Medulla oblongata (tissue), 1 donor: ENCODE results near the gene PANK4.

ENCODE experiments used
- DNase-seq: peaks from one replicate; pipeline ENCODE4 v3.0.0-alpha.2; 2015; ENCODE audit errors: extremely low spot score

Gene PANK4

GRCh38 chr1:2528966-2529783 is 2.8 kb upstream of the PANK4 start:
- DNase-seq = no peak

DNA sequence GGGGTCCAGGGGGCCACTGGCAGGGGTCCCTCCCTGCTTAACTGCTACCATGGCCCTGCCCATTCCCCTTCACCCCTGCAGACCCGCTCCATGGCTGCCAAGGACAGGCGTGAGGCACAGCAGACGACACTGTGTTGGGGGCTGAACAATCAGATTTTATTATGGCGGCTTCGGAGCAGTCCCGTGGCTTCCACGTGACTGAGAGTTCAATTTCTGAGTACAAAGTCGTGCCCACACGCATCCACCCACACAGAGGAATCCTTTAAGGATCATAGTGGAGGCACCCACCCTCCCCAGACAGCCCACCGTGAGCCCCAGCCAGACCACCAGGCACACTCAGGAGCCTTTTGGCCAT is 2.2 kb upstream of the PANK4 start:
- no peak for DNase-seq

DNA sequence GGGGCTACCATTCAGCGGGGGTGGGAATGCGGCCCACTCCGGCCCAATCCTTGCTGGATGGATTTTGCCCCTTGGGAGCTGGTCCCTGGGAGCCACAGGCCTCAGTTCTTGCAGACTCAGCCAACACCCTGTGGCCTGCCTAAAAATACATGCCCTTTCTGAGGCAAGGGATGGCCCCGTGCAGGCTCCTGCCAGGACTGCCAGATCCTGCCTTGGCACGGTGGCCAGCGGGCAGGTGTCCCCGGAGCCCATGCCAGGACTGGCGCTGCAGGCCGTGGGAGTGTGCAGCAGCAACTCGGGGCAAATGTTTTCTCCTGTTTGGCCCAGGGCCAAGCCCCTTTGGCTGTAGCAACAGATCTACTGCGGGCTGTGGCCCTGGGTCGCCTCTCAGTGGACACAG is 1.6 kb upstream of the PANK4 start:
- DNase-seq = peak; percentile 46

- no peak for DNase-seq
Observed at GRCh38 chr1:2527556-2527860, 1.1 kb upstream of the PANK4 start.

DNA sequence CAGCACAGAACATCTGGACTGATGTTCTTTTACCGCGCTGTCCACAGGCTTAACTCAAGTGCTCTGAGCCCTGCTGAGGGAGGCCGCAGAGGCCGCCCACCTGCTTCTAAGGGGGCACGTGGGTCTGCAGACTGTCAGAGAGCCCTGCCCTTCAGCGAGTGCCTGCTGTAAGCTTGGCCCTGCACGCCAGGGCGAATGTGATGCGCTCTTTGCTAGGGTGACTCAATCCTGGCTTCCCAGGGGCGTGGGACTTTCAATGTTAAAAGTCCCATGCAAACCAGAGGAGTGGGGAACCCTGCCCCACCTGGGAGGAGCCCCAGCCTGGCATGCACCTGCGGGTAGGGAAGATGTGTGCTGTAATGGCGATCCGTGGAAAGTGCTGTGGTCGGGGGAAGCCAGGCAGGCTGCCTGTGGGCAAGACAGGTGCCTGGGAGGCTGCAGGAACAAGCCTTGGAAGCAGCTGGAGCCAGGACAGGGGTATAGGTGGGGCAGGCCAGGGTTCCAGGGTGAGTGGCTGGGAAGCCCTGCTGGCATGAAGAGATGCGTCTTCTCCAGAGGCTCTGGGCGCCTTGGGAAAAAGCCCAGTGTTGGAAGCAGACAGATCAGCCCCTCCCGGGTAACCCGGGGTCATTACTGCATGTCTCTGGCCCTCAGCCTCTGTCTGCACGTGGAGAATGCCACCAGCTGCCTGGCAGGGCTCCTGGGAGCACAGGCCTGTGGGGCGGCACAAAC is 594 bp upstream of the PANK4 start:
- DNase-seq = peak; percentile 62

DNA sequence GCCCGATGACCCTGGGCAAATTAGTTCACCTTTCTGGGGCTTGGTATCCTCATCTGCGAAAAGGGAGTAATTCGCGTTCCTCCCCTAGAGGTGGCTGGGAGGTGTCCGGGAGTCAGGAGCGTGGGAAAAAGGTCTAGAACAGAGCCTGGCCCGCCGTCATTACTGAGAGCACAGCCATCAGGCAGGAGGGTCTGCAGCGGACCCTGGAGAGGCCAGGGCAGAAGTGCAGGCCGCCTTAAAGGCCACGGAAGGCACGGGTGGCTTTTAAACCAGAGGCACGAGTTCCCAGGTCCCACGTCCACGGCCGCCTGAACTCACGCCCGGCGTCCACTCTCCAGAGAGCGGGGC is 850 bp downstream of the PANK4 start:
- no peak for DNase-seq

DNA sequence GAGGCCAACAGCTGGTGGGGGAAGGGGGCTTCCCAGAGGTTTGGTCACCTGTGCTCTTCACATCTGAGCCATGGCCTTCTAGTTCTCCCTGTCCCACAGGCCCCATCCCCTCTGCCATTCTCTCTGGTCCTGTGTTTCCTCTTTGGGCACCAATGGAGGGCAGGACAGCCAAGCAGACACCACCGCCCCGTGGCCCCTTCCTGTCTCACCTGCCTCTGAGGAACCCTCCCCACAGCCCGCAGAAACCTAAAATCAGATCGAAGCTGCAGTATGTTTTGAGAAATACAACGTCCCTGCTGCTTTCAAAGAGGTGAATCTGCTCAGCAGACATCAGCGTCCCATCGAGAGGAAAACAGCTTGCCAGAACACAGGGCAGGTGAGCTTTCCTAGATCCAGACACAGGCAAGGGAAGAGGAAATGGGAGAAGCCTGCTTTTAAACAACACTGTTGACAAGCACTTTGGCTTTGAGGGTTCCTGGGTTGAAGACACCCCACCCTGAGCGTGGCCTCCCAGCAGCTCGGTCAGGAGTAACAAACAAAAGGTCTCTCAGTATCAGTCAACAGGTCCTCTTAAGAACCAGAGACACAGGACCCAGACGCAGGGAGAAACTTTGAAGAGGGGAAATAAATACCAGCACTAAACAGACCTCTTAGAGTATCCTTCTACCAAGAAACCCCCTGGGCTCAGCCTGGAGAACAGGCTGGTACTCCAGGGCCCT is 2.3 kb downstream of the PANK4 start:
- no peak for DNase-seq

DNA sequence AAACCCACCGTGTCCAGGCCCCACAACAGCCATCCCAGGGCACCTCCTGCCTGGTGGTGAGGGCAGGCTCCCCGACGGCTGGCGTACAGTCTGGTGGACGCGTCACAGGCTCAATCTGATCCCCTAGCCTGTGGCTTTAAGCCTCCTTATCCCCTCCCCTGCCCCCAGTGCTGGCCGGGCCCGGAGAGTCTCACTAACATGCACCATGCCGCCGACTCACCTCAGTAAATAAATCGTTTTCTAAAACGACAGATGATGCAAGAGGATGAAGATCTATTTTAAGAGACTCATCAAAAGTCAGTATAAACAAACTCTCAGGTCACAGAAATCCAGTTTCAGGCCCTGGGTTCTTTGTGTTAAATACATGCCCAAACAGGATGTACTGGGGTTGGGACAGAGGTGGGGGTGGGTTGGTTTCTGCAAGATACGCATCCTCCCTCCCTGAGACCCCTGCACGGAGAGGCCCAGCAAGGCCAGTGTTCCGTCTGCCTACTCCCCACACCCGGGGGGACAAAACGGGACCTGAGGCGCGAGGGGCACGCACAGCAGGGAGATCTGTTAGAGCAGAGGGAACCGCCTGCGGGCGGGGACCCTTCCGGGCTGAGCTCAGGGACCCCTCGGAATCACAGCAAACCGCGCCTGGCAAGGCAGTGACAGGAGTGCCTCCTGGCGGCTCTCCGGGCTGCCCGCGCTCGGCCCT is 3.1 kb downstream of the PANK4 start:
- DNase-seq = no peak

GRCh38 chr1:2522230-2522629 is 4.2 kb downstream of the PANK4 start:
- DNase-seq = no peak

GRCh38 chr1:2520806-2521205 is 5.6 kb downstream of the PANK4 start:
- DNase-seq = no peak

GRCh38 chr1:2520206-2520605 is 6.2 kb downstream of the PANK4 start:
- no peak for DNase-seq

DNA sequence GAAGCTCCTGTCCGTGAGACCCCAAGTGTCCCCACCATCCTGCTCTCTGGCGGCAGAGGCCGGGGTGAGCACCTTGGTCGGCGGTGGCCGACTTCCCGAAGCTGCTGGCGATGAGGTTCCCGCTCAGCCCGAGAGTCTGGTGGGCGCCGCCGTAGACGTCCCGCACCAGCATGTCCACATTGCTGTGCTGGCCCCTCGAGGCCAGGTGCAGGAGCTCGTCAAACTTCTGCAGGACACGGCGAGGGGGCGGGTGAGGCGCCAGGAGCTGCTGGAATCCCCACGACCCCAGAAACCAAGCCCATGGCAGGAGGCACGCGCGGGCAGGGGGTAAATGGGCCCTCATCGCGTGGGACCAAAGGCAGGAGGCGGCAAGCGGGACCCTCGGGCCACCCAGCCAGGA is 6.7 kb downstream of the PANK4 start:
- DNase-seq = no peak

GRCh38 chr1:2519029-2519685 is 7.2 kb downstream of the PANK4 start:
- DNase-seq = no peak

DNA sequence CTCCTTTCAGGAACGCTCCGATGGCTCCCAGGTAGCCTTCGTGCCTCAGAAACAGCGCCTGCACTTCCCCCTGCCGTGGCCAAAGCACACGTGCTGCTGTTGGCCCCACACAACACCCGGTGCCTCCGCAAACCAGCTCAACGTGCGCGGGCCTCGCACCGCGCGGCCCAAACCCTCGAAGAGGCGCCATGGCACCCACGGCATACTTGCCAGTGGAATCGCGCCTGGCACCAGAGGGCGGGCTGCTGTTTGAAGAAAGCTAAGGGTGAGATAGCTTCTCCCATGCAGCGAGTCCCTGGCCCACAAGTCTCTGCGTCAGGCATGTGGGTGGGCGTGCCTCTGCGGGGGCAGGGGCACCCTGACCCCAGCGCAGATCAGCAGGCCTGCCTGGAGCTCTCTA is 7.9 kb downstream of the PANK4 start:
- no peak for DNase-seq

DNA sequence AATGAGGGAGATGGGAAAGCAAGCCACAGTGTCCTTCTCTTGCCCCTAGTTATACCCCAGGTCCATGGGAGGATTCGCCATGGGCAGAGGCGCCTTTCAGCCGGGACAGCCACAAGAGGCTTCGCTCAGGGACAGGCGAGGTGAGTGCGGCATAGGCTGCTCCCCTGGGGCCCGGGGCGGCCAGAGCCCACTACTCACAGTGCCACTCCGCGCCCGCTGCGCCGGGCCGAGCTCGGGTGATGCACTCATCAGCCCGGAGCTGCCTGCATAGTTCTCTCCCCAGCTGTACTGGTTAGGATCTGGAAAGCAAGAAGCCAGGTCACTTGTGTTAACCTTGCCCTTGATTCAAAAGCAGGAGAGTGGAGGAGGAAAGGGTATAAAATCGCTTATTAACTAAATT is 8.4 kb downstream of the PANK4 start:
- DNase-seq = no peak

DNA sequence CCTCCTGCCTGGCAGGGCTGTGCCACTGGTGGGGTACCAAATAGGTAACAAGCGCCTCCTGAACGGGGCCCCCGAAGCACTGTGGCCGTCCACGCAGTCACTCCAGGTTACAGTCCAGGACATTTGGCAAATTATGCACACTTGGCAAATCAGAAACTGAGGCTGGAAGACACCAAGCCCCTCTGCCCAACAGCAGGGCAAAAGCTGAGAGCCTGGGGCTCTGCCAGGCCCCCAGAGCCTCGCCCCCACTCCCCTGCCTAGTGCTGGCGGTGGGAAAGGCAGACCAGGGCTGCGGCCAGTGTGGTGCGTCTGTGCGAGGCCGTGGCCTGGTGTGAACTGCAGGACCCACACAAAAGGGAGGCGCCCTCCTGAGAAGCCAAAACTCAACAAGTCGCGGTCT is 9.4 kb downstream of the PANK4 start:
- DNase-seq = no peak

DNA sequence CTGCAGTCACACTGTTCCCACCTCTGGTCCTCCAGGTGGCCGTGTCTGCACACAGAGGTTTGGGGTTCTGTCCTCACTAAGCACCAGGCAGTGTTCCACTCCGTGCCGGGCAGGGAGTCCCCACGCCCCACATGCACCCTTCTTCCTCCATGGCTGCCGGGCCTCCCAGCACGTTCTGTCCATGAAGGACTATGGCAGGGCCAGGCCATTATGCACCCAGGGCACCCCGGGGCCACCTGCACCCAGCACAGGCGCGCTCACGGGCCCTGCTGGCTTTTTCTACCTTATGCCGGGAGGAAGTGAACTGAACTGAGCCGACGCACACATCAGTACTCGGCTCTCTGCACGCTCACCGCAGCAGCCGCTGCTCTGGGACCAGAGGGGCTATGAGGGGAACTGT is 10.3 kb downstream of the PANK4 start:
- no peak for DNase-seq

- no peak for DNase-seq
Observed at GRCh38 chr1:2515763-2516080, 10.7 kb downstream of the PANK4 start.

GRCh38 chr1:2514863-2515762 is 11.3 kb downstream of the PANK4 start:
- DNase-seq = no peak

DNA sequence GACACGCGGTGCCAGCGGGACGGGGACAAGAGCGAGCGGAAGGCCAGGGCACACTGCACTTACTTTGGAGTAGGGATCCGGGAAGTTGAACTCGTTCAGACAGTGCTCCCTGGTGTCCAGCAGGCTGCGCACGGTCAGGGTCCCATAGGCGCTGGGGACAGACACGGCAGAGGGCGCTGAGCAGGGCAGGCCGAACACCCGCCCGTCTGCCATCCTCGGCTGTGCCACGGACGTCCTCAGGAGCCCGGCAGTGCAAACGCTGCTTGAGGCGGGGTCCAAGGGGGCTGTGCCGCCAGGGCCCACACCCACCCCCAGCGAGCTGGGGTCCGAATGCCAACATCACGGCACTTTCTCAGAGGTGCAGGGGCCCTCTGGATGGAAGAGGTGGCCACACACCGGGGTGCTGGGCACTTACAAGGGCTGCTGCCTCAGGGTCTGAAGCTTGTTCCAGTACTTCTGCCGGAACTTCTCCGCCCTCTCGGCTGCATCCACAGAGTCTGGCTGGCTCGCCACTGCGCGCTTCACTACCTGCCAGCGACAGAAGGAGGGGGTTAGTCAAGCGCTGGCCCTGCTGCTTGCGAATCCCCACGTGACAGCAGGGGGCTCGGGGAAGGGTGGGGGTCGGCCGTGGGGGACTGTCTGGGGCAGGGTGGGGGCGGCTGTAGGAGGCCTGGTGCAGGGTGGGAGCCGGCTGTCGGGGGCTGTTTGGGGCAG is 12.3 kb downstream of the PANK4 start:
- DNase-seq = no peak
